HUDEP-2 (cell line): ENCODE results near the gene SYMPK.
A peak's percentile ranks its signal among the peaks of the same experiment; 100 is the strongest.
"Not testable (repeated sequence)": the region's sequence is repeated elsewhere in the genome, so short reads cannot be mapped to it uniquely, and the experiment has no call there.

Experiments used
- DNase-seq, 76 experiments: peaks; one replicate each; lab custom pipeline; 2025; ENCODE audit not compliant: unreplicated experiment in 76 of 76; lab: John Stamatoyannopoulos, UW

Gene SYMPK

GRCh38 chr19:45814166-45814780 lies 48.7 kb downstream of the SYMPK start:
- no peak for DNase-seq

- no peak for DNase-seq
Measured at GRCh38 chr19:45812297-45812696, 50.6 kb downstream of the SYMPK start.

GRCh38 chr19:45809643-45810159 lies 53.2 kb downstream of the SYMPK start:
- peak in 2 of 76 experiments; percentile 13 to 37 for DNase-seq

- DNase-seq, result no peak
Measured at GRCh38 chr19:45805719-45806118, 57.2 kb downstream of the SYMPK start.

- DNase-seq, result no peak
Measured at GRCh38 chr19:45804959-45805230, 58.1 kb downstream of the SYMPK start.

- no peak for DNase-seq
Measured at GRCh38 chr19:45804140-45804958, 58.6 kb downstream of the SYMPK start.

- DNase-seq, result no peak
Measured at GRCh38 chr19:45801603-45802175, 61.3 kb downstream of the SYMPK start.

- DNase-seq, result no peak
Measured at GRCh38 chr19:45800070-45800553, 62.8 kb downstream of the SYMPK start.

GRCh38 chr19:45799541-45799940 lies 63.4 kb downstream of the SYMPK start:
- not testable (repeated sequence) for DNase-seq

- DNase-seq, result peak in 34 of 76 experiments; percentile 10 to 67 (median 33)
Measured at GRCh38 chr19:45798995-45799517, 63.9 kb downstream of the SYMPK start.

- DNase-seq, result no peak
Measured at GRCh38 chr19:45794627-45795026, 68.3 kb downstream of the SYMPK start.

GRCh38 chr19:45793876-45794275 lies 69.1 kb downstream of the SYMPK start:
- DNase-seq, result no peak

- DNase-seq, result no peak
Measured at GRCh38 chr19:45793178-45793564, 69.8 kb downstream of the SYMPK start.

- peak; percentile 70 to 100 (median 100) for DNase-seq
Measured at GRCh38 chr19:45792470-45793177, 70.3 kb downstream of the SYMPK start, which contains the start of gene DMWD. TSS of gene DMWD (minus strand) at chr19:45792845. CDS start at chr19:45792756, 89 bp downstream.

- DNase-seq, result peak in 1 of 76 experiments; percentile 9
Measured at GRCh38 chr19:45791744-45792469, 71.0 kb downstream of the SYMPK start.

- DNase-seq, result no peak
Measured at GRCh38 chr19:45790942-45791341, 72.0 kb downstream of the SYMPK start.

- DNase-seq, result no peak
Measured at GRCh38 chr19:45789035-45789786, 73.7 kb downstream of the SYMPK start.

- no peak for DNase-seq
Measured at GRCh38 chr19:45786533-45786894, 76.4 kb downstream of the SYMPK start.

- no peak for DNase-seq
Measured at GRCh38 chr19:45785781-45786532, 77.0 kb downstream of the SYMPK start.
